HG02759 (cell line): ENCODE measurements around the gene ARHGAP18.

Source experiments
- ATAC-seq: cut with Tn5 transposase; IDR thresholded peaks from one replicate; pipeline ENCODE4 v1.9.1; 2021; ENCODE audit warnings: mild to moderate bottlenecking, moderate library complexity; ENCODE audit not compliant: unreplicated experiment

ARHGAP18 gene

DNA sequence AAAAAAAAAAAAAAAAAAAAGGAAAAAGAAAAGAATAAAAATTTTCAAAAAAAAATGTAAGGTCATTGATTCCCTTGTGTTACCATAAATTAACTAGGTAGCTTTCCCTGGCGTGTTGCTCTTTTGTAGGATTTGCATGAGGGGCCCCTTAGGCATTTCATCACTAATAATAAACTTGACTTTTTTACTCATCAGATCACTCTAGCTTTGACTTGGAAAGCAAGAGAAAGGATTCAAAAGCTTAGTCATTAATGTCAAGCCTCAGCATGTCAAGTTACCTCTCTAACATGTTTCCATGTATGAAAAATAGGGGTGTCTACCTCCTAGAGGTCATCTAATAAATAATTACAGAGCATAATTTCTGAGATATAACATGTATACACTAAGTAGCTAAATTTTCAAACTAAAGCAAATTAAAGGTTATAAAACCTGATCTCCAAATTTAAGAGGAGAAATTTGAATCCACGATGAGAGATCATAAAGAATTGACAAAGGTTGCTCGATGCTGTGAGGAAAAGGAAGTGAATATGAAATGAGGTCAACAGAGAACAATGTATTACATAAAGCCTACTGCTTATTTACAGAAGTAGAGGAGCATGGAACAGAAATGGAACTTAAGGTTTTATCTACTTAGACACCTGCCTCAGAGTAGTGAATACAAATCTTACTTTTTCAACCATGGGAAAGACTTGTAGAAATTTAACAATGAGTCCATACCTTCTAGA lies 86.8 kb downstream of the ARHGAP18 start:
- peak; percentile 64 for ATAC-seq

DNA sequence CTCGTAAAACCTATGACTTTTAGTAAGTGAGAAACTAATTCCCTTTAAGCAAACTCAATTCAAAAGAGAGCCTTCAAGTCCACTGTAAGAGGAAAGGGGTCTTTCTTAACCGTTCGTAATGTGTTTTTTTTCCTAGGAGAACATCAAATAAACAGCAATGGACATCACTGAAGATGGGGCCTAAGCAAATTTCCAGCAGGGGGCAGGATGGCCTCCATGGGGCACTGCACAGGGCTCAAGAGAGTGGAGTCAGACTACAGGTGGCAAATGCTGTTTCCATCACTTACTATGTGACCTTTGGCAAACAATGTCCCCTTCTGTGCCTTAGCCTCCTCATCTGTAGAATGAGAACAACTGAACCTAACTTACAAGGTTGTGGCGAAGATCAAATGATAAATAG lies 88.7 kb downstream of the ARHGAP18 start:
- ATAC-seq = no peak

DNA sequence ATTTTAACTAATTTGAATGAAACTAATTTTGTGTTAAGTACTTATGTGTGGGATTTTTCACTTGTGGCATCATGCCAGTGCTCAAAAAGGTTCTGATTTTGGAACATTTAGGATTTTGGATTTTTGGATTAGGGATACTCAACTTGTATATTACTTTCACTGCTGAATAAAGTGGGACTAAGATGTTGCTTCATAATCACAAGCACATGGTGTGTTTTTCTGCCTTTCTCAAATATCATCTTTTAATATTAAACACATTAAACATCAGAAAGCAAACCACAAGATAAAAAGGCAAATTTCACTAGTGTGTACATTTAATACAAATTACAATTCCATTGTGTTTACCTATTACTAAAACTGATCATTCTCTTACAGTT lies 89.8 kb downstream of the ARHGAP18 start:
- ATAC-seq = no peak

DNA sequence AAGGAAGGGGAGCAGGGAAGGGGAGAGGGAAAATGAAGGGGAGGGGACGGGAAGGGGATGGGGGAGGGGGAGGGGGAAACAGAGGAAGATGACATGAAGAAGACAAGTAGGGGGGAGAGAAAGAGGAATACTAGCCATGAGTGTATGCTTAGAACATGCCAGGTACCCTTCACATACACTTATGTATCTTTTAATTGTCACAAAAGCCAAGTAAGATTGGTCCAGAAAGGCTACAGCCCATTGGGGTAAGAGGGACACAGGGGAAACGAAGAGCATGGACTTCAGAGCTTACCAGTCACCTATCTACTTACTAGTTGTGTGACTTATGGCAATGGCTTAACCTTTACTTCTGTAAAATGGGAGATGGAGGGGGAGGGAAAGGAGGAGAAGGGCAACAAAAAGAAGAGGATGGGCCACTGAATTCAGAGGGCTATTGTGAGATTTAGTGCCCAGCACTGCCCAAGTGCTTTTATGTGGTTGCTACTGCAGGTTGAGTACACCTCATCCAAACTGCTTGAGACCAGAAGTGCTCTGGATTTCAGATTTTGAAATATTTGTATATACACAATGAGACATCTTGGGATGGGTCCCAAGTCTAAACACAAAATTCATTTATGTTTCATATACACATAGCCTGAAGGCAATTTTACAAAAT lies 90.3 kb downstream of the ARHGAP18 start:
- ATAC-seq = no peak

DNA sequence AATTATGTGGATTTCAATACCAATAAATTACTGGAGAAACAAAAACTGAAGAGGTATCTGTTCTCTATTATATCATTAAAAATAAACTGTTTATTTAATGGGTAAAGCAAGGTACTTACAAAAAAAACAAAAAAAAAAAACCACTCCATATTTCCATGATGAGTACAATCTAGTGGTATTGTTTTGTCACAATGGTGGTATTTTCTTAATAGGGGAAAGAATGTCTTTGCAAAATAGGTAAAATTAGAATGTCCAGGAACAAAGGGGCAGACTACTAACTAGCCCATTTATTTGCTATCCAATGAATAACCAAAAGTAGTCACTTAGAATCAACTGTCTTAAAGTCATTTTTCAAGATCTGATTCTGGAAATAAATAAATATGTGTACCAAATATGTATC lies 92.0 kb downstream of the ARHGAP18 start:
- ATAC-seq = no peak

DNA sequence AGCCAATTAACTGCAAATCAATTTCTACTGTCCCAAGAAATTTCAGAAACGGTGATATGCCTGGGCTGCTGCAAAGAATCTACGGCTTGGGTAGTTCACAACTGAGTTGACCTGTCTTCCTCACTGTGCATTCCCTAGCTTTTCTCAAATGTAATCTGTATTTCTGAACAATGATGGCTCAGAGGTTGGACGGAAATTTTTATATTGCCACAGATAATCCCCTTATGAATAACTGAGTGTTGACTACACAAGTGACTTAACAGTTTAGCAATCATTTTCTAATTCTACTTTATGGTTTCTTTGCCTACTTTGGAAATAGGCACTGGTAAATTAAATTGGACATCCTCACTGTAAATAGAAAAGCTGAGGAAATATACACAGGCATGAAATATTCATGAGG lies 94.5 kb downstream of the ARHGAP18 start:
- no peak for ATAC-seq

DNA sequence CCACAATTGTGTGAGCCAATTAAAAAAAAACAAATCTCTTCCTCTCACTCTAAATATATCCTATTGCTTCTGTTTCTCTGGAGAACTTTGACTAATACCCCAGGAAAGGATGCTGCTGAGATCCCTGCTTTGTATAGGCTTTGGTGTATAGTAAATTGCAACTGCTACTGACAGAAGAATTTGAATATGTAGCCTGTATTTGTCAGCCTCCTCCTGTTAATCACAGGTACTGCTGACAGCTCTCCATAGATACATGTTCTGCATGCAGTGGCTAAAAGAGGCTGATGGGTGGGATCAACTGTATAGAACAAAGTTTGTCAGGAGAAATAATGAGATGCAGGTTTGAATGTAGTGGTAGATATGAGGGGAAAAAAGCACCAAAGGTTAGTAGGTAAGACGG lies 95.0 kb downstream of the ARHGAP18 start:
- no peak for ATAC-seq

DNA sequence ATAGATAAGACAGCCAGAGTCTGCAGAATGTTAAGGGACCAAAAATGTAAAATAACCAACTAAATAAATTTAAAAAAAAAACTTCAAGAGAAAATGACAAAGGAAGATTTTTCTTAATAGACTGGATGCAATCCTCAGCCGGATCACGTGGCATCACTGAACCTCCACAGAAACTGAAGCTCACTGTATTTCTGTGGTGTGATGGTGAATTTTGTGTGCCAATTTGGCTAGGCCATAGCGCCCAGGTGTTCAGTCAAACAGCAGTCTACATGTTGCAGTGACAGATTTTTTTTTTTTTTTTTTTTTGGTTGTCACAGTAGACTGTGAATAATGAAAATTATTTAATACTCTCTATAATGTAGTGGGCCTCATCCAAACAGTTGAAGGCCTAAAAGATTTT lies 95.5 kb downstream of the ARHGAP18 start:
- ATAC-seq = no peak

DNA sequence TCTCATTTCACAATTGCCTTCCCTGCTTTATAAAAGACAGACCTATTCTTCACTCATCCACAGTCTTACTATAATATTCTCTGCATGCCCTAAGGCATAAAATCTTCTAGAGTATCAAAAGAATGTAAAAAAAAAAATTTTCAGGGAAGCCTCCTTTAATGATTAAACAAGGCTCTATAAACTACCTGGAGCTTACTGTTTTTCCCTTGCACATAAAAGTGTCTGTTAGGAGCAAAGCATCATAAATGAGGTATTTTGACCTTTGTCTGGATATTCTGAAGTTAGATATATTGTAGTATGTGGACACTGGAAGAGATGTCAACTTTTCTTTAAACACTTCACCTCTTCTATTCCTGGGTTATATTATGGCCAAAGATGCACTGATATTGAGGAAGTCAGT lies 97.5 kb downstream of the ARHGAP18 start:
- no peak for ATAC-seq

DNA sequence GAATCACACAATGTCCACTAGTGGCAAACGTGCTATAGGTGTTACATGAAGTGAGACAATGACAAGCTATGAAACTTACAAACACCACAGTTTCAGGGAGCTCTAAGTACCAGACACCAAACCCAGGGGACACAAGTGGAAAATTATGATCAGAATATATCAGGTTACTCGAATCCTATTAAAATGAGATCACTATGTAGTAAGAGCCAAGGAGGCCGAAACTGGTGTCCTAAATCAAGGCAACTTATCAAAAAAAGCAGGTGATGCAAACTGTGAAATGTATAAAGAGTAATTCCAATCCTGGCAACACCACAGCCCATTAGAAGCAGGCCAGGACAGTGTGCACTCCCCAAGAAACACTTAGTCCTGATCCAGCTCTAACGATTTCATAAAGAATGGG lies 100.3 kb downstream of the ARHGAP18 start:
- no peak for ATAC-seq

DNA sequence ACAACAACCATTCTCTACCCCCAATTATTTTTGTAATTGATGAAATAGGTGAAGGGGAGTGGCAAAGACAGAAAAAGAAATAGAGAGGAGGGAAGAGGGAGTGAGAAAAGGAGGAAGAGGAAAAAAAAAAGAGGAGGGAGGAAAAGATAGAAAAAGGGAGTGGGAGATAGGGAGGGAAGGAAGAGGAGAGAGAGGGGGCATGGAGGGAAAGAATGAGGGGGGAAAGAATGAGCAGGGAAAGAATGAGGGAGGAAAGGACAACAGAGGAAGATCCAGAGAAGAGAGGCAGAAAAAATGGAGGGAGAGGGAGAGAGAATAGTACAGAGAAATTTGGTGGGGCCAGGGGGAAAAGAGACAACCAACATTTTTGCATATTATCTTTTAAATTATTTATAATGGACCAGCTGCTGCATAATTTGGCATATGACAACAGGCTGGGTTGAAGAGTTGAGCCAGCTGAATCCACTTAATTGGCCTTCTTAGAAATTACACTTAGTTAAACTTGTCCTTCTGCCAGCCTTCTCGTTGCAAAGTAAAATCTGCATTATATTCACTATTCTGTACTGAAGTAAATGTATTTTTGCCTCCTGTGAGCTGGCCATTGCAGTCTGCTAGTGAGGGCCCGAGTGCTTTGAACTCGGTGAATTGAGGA lies 101.0 kb downstream of the ARHGAP18 start:
- no peak for ATAC-seq

DNA sequence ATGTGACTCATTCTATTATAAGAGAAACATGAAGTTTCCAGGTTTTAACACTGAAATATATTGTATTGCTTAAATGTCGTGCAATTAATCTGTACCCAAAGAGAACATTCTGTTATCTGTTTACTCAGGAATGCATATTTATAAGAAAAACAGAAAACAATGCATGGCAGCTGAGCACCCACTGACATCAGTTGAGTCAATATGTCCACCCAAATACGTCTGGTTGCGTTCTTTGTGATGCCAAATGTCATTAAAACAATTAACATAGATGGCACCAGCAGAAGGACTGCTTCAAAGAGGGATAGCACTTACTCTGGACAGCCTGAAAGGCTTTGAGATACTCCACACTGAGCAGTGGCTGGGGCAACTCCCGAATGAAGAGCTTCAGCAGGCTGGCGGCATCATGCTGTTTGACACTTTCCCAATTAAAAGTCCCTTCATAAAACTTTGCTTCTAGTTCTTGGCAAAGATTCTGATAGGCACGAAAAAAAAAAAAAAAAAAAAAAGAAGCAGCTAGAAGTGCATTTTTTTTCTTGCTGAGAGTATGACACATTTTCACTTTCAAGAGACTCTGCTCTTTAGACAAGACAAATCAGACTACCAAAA lies 102.3 kb downstream of the ARHGAP18 start:
- no peak for ATAC-seq

DNA sequence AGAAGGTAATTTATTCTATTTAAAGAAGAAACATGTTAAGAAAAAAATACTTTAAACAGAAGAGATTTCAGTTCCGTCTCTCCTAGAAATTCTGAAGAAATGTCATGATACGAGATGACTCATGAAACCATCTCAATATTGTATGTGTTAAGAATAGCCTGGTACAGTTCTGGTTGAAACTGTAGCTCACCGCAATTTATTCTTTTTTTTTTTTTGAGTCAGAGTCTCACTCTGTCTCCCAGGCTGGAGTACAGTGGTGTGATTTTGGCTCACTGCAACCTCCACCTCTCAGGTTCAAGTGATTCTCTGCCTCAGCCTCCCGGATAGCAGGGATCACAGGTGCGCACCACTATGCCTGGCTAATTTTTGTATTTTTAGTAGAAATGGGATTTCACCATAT lies 103.3 kb downstream of the ARHGAP18 start:
- ATAC-seq = no peak

DNA sequence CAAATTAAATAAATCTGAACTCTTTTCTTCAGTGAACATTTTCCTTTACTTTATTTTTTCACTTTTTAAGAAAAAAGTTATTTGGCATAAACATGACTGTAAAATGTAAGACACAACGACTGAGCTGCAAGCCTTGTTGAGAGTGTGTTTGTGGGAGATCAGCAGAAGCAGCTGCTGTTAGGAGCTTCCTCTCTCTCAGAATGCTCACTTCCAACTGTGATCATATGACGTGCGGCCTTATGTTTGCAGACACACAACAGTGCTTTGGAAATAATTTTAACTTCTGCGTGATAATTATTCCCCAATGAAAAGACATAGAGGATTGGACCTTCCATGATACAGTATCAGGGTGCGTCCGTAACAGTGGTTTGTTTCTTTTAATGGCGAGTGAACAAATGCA lies 104.0 kb downstream of the ARHGAP18 start:
- ATAC-seq = no peak

DNA sequence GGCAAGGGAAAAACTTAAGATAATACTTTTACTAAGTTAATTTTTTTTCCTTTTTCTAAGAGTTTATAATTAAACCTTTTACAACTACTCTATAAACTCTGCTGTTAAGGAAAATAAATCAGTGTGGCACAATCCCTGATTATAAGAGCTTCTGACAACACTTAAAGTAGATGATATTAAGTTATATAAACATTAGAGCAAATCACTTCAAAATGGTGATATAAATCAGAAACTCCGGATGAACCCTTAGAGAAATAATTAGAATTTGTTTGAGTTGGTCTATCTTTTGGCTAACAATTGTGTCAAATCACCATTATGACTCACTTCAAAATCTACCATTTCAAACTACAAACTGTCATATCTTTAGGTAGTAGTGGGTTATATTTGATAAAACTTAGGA lies 104.9 kb downstream of the ARHGAP18 start:
- no peak for ATAC-seq

DNA sequence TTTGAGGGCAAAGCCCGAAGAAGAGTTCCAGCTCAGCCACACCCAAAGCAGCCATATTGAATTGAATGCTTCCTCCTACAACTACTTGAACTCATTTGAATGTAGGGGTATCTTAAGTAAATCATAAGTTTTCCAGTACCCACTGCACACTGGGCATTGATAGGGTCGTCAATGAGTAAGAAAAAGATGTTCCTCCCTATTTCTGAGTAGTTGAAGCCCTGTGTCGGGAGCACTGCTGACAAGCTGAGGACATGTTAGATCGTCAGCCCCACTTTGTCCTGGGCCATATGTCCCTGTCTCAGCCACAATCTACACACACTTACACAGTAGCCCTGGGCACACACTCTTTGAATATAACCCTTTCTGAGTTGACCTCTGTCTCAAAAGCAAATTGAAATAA lies 105.7 kb downstream of the ARHGAP18 start:
- ATAC-seq = no peak

DNA sequence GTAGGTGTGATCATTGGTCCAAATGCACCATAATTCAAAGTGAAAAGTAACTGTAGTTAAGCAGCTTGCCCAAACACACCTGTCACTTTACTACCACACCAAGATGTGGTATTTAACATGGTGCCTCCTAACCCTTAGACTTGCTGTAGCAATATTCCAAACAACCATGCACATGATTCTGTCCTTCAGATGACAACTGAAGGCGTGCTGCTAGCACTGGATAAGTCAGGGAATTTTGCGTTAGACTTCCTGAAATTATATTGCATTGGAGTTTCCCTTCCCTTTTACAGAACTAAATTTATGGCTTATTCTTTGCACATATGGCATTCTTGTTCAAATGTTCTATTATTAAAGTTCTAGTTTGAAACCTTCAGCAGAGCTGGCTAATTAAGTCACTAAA lies 106.2 kb downstream of the ARHGAP18 start:
- no peak for ATAC-seq

DNA sequence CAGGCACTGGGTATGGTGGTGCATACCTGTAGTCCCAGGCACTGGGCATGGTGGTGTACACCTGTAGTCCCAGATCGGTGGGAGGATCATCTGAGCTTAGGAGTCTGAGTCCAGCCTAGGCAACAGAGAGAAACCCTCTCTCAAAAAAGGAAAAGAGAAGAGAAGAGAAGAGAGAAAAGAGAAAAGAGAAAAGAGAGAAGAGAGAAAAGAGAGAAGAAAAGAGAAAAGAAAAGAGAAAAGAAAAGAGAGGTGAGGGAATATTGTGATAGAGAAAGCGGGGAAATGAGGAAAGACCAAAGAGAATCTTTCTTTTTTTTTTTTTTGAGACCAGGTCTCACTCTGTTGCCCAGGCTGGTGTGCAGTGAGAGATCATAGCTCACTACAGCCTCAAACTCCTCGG lies 108.7 kb downstream of the ARHGAP18 start:
- no peak for ATAC-seq

DNA sequence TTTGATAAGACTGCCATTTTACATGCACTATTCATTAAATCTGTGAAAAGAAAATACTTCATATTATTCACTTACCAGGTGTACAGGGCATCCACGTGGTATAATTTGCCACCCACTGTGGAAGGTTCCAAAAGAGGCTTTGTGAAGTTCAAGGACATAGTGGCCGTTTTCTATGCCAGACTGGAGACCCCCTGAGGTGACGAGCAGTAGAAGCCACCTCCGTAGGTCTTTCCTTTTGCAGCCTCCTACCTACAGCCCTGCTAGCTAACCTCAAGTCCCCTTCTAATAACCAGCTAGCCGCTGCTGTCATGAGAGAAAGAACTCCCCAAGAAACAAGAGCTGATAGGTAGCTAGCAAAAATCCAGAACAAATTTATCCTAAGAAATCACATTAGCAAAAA lies 110.5 kb downstream of the ARHGAP18 start:
- no peak for ATAC-seq

DNA sequence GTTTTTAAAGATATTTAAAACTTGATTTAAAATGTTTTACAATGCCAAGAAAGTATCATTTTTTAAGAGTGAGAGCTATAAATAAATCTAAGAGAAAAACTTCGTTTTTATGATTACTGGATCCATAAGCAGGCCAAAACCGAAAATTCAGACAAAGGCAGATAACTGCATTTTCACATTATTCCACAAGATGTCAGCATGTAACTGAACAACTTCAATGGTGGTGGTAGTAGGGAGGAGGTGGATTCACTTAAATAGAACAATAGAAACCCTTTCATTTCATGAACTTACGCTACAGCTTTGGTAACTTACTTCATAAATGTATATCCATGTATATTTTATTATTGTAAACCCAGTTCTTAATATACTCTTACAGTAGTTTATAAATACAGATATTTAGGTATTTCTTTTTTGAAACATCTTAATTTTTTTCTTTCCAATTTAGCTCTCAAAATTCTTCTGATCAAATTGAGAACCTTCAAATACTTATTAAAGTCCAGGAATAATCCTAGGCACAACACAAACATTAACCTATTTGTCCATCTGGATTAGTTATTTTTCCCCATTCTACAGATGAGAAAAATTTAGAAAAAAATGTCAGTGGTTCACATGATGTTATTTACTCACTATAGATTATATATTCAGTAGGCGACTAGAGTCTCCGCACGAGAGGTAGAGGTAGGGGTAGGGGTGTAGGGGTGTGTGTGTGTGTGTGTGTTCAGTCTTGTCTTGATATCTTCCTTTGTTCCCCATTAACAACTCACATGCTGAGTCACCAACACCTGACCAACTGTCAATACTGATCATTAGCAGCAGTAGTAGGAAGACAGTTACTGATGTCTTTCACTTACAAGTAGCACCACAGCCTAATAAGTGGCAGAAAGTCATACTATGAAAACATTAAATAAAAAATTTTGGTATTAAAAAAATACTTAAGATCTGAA lies 111.5 kb downstream of the ARHGAP18 start:
- peak; percentile 56 for ATAC-seq
